ENCODE results near the gene PIGM. TPM values are rescaled to one million over a fixed set of nuclear protein-coding genes. Genes with fewer than 3 reads are reported as not detected.
A peak's percentile ranks its signal among the peaks of the same experiment; 100 is the strongest.

Gene PIGM
- total and polyA plus RNA-seq, 2 of the 13 experiments (the other 11 are each of a cell fraction or from before 2014, with no cell fraction given), result 3.4 to 4.6 TPM

DNA sequence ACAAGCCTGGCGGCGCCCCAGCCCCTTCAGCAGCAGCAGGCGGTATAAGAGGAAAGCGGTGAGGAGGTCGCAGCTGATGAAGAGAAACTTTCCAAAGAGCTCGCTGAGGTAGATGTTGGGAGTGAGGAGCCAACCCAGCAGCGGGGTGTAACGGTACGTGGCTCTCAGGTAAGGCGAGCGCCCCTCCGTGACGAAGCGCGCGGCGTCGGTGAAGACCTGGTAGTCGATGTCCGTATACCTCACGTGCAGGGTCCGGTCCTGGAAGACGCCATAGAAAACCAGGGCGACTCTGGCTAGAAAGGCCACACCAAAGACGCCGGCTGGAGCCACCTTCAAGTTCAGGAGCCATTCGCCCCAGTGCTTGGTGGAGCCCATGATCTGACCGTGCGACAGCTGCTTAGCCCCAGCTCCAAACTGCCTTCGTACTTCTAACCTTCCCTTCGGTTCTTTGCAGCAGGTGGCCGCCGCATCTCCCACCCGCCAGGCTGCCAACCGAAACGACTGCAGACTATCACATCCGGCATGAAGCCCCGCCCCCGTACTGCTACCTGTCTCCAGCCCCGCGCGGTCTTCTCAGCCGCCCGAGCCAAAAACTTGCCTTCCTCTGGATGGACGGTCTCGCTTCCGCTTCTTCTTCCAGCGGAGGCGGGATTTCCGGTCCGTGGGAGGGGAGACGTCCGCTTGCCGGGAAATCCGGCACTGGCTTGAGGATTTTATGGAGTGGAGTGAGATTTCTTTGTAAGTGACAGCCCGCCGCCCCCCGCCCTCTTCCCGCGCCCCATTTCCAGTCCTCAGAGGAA, at the start of gene PIGM (continued):
- TF ChIP-seq, protein P1, sequence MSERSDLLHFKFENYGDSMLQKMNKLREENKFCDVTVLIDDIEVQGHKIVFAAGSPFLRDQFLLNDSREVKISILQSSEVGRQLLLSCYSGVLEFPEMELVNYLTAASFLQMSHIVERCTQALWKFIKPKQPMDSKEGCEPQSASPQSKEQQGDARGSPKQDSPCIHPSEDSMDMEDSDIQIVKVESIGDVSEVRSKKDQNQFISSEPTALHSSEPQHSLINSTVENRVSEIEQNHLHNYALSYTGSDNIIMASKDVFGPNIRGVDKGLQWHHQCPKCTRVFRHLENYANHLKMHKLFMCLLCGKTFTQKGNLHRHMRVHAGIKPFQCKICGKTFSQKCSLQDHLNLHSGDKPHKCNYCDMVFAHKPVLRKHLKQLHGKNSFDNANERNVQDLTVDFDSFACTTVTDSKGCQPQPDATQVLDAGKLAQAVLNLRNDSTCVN (CRISPR knock-in tag; IDR thresholded peaks at IDR 0.05; ENCODE audit: borderline replicate concordance), result no peak; the same call in none of the 2 replicates
- TF ChIP-seq ZNF7 (CRISPR knock-in tag; IDR thresholded peaks at IDR 0.05) (no peak), ZBTB3 (CRISPR knock-in tag; IDR thresholded peaks at IDR 0.05; ENCODE audit: borderline replicate concordance, low read depth) (0 out of 2 replicates have a peak, but pooled peaks have one; percentile 18), KDM5A (IDR thresholded peaks at IDR 0.05; ENCODE audit: borderline replicate concordance, low read length) (no peak), SPEN (CRISPR knock-in tag; IDR thresholded peaks at IDR 0.05; ENCODE audit: low read depth) (peak; percentile 86), BCL6 (CRISPR knock-in tag; IDR thresholded peaks at IDR 0.05) (no peak; the same call in 1 of the 2 replicates), ZKSCAN1 (IDR thresholded peaks at IDR 0.05; ENCODE audit: low read length) (no peak), ZNF124 (CRISPR knock-in tag; IDR thresholded peaks at IDR 0.05) (no peak; the same call in 1 of the 2 replicates), AHR (CRISPR knock-in tag; IDR thresholded peaks at IDR 0.05) (no peak), RELA (CRISPR knock-in tag; IDR thresholded peaks at IDR 0.05) (no peak), ZBTB40 (IDR thresholded peaks at IDR 0.05) (peak; percentile 52; the same call in 1 of the 2 replicates), ZBTB40 (CRISPR knock-in tag; IDR thresholded peaks at IDR 0.05) (no peak)
- TF ChIP-seq, protein P2, sequence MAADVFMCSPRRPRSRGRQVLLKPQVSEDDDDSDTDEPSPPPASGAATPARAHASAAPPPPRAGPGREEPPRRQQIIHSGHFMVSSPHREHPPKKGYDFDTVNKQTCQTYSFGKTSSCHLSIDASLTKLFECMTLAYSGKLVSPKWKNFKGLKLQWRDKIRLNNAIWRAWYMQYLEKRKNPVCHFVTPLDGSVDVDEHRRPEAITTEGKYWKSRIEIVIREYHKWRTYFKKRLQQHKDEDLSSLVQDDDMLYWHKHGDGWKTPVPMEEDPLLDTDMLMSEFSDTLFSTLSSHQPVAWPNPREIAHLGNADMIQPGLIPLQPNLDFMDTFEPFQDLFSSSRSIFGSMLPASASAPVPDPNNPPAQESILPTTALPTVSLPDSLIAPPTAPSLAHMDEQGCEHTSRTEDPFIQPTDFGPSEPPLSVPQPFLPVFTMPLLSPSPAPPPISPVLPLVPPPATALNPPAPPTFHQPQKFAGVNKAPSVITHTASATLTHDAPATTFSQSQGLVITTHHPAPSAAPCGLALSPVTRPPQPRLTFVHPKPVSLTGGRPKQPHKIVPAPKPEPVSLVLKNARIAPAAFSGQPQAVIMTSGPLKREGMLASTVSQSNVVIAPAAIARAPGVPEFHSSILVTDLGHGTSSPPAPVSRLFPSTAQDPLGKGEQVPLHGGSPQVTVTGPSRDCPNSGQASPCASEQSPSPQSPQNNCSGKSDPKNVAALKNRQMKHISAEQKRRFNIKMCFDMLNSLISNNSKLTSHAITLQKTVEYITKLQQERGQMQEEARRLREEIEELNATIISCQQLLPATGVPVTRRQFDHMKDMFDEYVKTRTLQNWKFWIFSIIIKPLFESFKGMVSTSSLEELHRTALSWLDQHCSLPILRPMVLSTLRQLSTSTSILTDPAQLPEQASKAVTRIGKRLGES (CRISPR knock-in tag; IDR thresholded peaks at IDR 0.05; ENCODE audit: borderline replicate concordance), result no peak
